CD1c-positive myeloid dendritic cell (primary cell): Measurements from ENCODE around the gene DACT2.
"Not testable (repeated sequence)": the region's sequence is repeated elsewhere in the genome, so short reads cannot be mapped to it uniquely, and the experiment has no call there.

Experiments
- DNase-seq: peaks from one replicate; pipeline ENCODE4 v3.0.0-alpha.2; 2016; ENCODE audit errors: extremely low spot score

DACT2 gene

DNA sequence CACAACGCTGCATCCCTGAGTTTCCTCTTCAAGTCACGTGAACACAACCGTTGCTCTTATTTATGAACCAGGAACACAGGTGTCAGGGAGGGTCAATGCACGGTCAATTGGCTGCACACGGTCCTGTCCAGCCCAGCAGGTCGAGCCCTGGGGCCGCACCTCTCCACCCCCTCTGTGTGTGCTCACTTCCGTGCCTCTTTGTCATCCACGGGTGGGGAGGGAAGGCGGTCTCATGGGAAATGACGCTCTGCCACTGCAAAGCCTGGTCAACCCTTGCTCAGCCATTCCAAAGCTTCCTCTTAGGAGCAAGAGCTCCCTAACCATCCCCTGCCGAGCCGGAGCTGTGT, 38.7 kb downstream of the DACT2 start:
- no peak for DNase-seq

GRCh38 chr6:168280020-168280898, 39.3 kb downstream of the DACT2 start:
- no peak for DNase-seq

DNA sequence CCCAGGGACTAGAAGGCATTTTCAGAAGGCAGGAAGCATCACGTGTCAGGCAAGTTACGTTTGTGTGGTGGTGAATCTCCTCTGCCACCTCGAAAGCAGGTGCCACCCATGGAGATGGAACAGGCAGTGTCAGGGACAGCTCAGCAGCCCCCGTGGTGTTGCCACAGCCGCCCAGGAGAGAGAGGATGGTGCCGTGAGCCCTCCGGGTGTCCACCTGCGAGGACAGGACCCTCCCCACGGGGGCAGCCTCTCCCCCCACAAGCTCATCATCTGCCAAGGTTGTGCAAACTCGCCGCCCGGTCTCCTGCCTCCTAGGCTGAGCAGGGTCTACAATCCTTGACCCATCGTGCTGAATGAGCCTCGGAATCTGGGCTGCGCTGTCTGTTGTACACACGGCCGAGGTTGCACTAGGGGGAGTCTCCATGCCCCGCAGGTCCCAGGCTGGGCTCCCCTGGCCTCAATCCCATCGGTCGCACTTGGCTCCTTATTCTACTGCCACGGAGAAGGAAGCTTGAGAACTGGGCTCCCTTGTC, 40.1 kb downstream of the DACT2 start:
- no peak for DNase-seq

DNA sequence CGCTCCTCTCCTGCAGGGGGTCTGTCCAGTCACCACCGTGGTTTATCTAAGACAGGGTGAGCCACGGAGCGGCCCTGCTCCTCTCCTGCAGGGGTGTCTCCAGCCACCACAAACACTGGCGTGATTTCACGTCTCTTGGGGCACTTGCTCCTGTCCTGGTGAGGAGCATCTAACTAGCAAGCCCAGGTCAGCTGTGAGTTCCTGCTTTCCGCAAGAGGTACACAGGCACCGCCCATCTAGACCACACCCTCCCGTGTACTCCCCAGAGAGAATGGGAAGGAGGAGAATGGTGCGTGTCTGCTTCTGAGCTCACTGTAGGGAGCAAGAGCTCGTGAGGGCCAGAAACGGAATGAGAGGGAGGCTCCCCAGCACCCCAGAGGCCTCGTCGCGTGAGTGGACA, 40.7 kb downstream of the DACT2 start:
- DNase-seq, result no peak

DNA sequence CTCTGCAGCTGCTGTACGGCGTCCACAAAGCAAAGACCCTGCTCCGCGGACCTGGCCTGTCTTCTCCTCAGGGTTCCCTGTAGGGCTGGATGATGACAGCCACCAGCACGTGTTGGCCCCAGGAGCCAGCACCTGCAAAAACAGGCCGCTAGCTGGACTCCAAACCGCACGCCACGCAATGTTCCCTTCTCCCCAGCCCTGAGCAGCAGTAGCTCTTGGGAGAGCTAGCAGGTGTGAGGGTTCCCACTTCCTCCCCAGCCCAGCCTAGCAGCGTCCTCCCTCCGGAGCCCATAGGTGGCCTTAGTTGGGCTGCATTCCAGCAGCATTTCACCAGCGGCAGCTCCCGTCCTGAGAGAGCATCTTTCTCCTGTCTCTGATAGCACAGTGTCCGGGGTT, 42.3 kb downstream of the DACT2 start:
- DNase-seq, result no peak

DNA sequence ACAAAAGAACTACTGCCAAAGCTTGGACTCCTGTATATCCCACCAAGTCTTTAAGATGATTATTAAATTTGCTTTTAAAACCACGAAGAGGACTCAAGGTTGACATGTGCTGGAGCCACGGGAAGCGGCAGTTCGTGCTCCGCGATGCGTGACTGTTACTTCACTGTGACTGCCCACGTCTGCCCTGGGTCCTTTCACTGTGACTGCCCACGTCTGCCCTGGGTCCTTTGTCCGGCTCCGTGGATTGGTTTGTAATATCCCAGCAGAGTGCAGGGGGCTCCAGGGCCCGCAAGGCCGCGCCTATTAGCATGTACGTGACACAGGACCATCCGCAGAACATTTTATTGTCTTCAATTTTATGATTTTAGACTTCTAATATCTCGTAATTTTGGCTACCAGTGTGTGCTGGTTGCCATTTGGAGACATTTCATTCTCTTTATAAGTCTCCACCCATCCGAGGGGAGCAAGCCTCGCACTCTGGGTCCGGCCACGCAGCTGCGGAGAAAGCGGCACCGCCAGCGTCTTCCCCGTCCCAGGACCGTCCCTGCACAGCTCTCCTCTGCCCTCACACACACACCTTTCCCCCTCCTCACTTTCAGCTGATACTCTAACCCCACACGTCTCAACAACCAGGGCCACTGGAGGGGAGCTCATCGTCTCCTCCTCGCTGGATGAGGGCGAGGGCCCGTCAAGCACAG, 42.9 kb downstream of the DACT2 start:
- DNase-seq, result no peak

DNA sequence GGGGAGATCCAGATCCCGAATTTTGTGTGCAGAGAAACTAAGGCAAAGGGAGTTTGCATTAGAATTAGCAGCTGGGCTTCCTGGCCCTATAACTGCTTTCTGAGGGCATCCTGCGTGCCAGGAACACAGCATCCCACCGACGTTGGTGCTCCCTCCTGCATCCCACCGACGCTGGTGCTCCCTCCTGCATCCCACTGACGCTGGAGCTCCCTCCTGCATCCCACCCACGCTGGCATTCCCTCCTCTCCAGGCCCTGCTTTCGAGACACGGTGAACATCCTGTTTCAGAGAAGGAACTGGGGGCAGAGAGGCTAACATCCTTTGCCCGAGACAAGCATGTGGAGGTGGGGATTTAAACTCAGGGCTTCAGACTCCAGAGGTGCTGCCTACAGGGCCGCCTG, 44.4 kb downstream of the DACT2 start:
- DNase-seq, result no peak

- no peak for DNase-seq
Observed at GRCh38 chr6:168274037-168274952, 45.3 kb downstream of the DACT2 start.

DNA sequence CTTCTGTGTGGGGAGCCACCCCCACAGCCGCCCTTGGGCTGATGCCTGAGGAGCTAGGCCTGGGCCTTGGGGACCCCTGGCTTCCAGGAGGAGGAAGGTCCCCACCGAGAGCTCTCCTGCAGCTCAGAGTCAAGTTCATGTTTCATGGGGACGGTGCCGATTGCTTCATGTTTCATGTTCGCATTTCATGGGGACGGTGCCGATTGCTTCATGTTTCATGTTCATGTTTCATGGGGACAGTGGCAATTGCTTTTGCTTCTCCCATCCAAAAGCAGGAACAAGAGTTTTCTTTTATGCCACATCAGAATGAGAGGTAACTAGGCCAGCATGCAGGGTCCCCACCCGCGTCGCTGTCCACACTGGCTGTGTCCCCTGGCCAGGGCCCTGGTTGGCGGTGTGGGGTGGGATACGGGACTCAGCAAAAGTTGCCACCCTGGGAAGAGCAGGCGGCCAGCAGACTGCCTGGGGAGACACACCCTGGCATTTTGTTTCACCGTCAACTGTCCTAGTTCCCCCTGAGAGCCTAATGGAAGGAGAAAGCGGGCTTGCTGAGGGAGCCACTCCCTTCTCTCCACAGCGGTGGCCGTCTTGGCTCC, 46.0 kb downstream of the DACT2 start:
- no peak for DNase-seq

GRCh38 chr6:168272415-168273325, 46.9 kb downstream of the DACT2 start:
- DNase-seq, result no peak

DNA sequence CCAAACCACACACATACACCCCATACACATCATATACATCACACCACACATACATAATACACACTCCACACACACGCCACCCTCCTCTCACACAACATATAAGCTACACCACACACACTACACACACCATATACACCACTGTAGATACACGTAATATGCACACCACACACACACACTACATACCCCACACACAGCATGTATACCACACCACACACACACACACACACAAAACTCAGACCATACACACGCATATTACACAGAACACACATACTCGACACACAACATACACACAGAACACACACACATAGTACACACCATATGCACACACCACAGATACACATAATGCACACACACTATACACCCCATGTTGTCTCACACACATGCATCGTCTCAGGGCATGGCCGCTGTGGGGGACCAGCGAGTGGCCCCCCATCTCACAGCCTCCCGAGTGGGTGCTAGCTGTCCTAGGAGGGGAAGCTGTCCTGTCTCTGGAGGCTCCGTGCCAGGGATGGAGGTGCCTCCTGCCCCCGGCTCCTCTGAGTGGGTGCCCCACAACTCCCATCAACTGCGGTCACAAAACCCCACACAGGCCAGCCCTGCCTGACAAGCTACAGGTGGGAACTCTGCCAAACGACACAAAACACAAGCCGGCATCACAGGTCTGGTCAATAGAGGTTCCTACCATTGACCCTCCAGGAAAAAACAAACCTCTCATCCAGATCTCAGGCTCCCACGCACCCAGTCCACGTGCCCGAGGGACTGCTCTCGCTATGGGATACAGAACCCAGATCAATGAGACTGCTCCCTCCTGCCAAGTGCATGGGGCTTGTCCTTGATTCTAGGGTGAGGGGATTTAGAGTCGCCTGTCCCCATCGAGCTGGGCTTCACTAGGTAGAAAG, 49.1 kb downstream of the DACT2 start:
- DNase-seq, result no peak

GRCh38 chr6:168269455-168270243, 49.9 kb downstream of the DACT2 start:
- DNase-seq, result no peak

DNA sequence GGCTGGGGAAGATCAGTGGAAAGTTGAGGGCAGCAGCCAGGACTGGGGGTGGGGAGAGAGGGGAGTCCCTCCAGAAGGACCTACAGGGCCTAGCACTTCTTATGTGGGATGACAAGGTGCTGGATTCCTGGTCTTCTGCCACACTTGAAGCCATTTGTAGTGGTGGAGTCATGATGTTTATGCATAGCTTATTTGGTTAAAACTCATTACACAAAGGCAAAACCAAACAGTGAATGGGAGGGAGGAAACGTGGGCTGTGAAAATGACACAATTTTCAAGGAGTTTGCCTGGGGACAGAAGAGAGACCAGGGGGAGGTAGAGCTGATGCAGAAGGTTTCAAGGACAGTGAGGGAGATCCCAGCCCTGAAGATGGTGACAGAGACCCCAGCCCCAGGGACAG, 50.8 kb downstream of the DACT2 start:
- DNase-seq, result no peak

GRCh38 chr6:168267779-168268178, 51.8 kb downstream of the DACT2 start:
- DNase-seq, result not testable (repeated sequence)

- no peak for DNase-seq
Observed at GRCh38 chr6:168265827-168266815, 53.5 kb downstream of the DACT2 start.

GRCh38 chr6:168265394-168265793, 54.2 kb downstream of the DACT2 start:
- no peak for DNase-seq

- DNase-seq, result no peak
Observed at GRCh38 chr6:168264593-168265335, 54.8 kb downstream of the DACT2 start.
